GM13977 (cell line): Measurements from ENCODE around the gene STK35.

Experiments used
- DNase-seq: peaks from one replicate; pipeline ENCODE4 v3.0.0; 2012; ENCODE audit warnings: low spot score
- CTCF ChIP-seq: IDR thresholded peaks from 2 replicates; pipeline ENCODE4 v1.5.1; 2012; ENCODE audit warnings: mild to moderate bottlenecking, control low read depth; ENCODE audit not compliant: insufficient read depth; ENCODE audit errors: extremely low read depth, missing control alignments
- in situ Hi-C: fragments of 300-500 bp; cut with MboI; formaldehyde crosslinking; loops from one replicate; pipeline ENCODE4 v1.12.0; 2022; ENCODE audit warnings: low sequenced_read_pairs, low pct_unique_long_range_greater_than_20kb, mixed read lengths, inconsistent platforms; ENCODE audit not compliant: unreplicated experiment

The STK35 gene

GRCh38 chr20:2114990-2115681 is 13.5 kb downstream of the STK35 start:
- in situ Hi-C loops, result no loop called here
- no peak for DNase-seq
- TF ChIP-seq CTCF, result no peak

GRCh38 chr20:2116170-2116940 is 14.7 kb downstream of the STK35 start:
- in situ Hi-C loops, result no loop called here
- DNase-seq, result no peak
- TF ChIP-seq CTCF, result no peak

GRCh38 chr20:2118783-2119182 is 17.2 kb downstream of the STK35 start:
- DNase-seq, result peak; percentile 39
- in situ Hi-C loops, result no loop called here
- no peak for TF ChIP-seq CTCF

- in situ Hi-C loops, result no loop called here
- no peak for DNase-seq
- TF ChIP-seq CTCF, result no peak
These were observed 21.3 kb downstream of the STK35 start for GRCh38 chr20:2122936-2123335.

- no peak for TF ChIP-seq CTCF
- no peak for DNase-seq
- in situ Hi-C loops, result no loop called here
These were observed 22.1 kb downstream of the STK35 start for GRCh38 chr20:2123720-2124119.

GRCh38 chr20:2124564-2125213 is 23.1 kb downstream of the STK35 start:
- in situ Hi-C loops, result no loop called here
- no peak for DNase-seq
- no peak for TF ChIP-seq CTCF
